Measurements from ENCODE around the gene EIF2S1. TPM values are rescaled to one million over a fixed set of nuclear protein-coding genes. Genes with fewer than 3 reads are reported as not detected.
"Not testable (repeated sequence)": the region's sequence is repeated elsewhere in the genome, so short reads cannot be mapped to it uniquely, and the experiment has no call there.

The EIF2S1 gene
- total RNA-seq, 1 experiment from 2014 or later = 192 TPM

DNA sequence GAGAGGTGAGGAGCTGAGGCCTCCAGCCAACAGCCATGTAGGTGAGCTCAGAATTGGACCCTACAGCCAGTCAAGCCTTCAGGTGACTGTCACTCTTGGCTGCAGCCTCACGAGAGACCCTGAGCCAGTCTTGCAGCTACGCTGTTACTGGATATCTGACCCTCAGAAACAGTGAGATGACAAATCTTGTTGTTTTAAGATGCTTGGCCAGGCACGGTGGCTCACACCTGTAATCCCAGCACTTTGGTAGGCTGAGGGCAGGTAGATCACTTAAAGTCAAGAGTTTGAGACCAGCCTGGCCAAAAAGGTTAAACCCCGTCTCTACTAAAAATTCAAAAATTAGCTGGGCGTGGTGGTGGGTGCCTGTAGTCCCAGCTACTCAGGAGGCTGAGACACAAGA lies 45.6 kb downstream of the EIF2S1 start:
- no peak overlapping the region for H3K9ac ChIP-seq (ENCODE audit: low read length)
- H3K79me2 ChIP-seq (ENCODE audit: insufficient read depth, low read length) = peaks cover 87% of the 10 kb centered on the region
- BruUV-seq (replicated peaks) = no TSS peak
- intact Hi-C loops (cut with micrococcal nuclease) = no loop called here
- no peaks in the 10 kb centered on the region; a peak in 1 of 4 replicates for H3K36me3 ChIP-seq (ENCODE audit: control insufficient read depth in 1 of 2, insufficient read depth in 2 of 2, low read length in 2 of 2)
- H3K4me1 ChIP-seq (ENCODE audit: control insufficient read depth in 1 of 2, insufficient read depth in 2 of 2, low read length in 2 of 2) = peaks cover 5 to 9% of the 10 kb centered on the region in 2 experiments; a peak in 3 of 4 replicates
- H3K27ac ChIP-seq (ENCODE audit: low read depth, low read length) = no peak overlapping the region
- DNase-seq (ENCODE audit: low read depth, low spot score) (no peak), ATAC-seq (no peak)
- H3K4me3 ChIP-seq (replicated peaks in 1 of 2; ENCODE audit: low read depth in 1 of 2, low read length in 2 of 2) = no peak overlapping the region
- H3K27me3 ChIP-seq (ENCODE audit: insufficient read depth, low read length) = no peaks in the 10 kb centered on the region
- no peak overlapping the region for H3K4me2 ChIP-seq (ENCODE audit: low read length)
- H3K9me2 ChIP-seq (ENCODE audit: insufficient read depth) = no peaks in the 10 kb centered on the region
- H3K9me3 ChIP-seq (ENCODE audit: control insufficient read depth in 1 of 2, insufficient read depth in 1 of 2, low read depth in 1 of 2, low read length in 2 of 2) = no peaks in the 10 kb centered on the region
- no peaks in the 10 kb centered on the region for H4K20me1 ChIP-seq (ENCODE audit: insufficient read depth)
- ChIA-PET POLR2A (no interaction called here), CTCF (no interaction called here), RAD21 (ENCODE audit: low non-redundant PET in 1 of 2, low total read pairs in 2 of 2, uncharacterized antibody in 2 of 2, unreplicated experiment in 2 of 2) (no interaction called here)
- H2AFZ ChIP-seq (ENCODE audit: low read depth, low read length, poor library complexity, severe bottlenecking) = no peak overlapping the region
- TF ChIP-seq, protein P1, sequence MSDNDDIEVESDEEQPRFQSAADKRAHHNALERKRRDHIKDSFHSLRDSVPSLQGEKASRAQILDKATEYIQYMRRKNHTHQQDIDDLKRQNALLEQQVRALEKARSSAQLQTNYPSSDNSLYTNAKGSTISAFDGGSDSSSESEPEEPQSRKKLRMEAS (IDR thresholded peaks at IDR 0.05) = no peak
- no peak for TF ChIP-seq CEBPB (IDR thresholded peaks at IDR 0.05; ENCODE audit: low read depth)
- no peak for TF ChIP-seq ELF1 (IDR thresholded peaks at IDR 0.05; ENCODE audit: borderline replicate concordance, low read depth)
- TF ChIP-seq, protein P2, sequence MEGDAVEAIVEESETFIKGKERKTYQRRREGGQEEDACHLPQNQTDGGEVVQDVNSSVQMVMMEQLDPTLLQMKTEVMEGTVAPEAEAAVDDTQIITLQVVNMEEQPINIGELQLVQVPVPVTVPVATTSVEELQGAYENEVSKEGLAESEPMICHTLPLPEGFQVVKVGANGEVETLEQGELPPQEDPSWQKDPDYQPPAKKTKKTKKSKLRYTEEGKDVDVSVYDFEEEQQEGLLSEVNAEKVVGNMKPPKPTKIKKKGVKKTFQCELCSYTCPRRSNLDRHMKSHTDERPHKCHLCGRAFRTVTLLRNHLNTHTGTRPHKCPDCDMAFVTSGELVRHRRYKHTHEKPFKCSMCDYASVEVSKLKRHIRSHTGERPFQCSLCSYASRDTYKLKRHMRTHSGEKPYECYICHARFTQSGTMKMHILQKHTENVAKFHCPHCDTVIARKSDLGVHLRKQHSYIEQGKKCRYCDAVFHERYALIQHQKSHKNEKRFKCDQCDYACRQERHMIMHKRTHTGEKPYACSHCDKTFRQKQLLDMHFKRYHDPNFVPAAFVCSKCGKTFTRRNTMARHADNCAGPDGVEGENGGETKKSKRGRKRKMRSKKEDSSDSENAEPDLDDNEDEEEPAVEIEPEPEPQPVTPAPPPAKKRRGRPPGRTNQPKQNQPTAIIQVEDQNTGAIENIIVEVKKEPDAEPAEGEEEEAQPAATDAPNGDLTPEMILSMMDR (IDR thresholded peaks at IDR 0.05 in 2 of 3, conservative IDR thresholded peaks at IDR 0.05 in 1 of 3; ENCODE audit: borderline replicate concordance in 1 of 3, insufficient read depth in 1 of 3, low read depth in 2 of 3, low read length in 2 of 3) = no peak
- no peak for TF ChIP-seq POLR2AphosphoS5 (IDR thresholded peaks at IDR 0.05; ENCODE audit: low read depth, low read length)
- no peak for TF ChIP-seq FOSL1 (IDR thresholded peaks at IDR 0.05; ENCODE audit: low read depth)
- no peak for TF ChIP-seq EZH2phosphoT487 (IDR thresholded peaks at IDR 0.05; ENCODE audit: borderline replicate concordance)
- TF ChIP-seq TCF7L2 (IDR thresholded peaks at IDR 0.05; ENCODE audit: borderline replicate concordance, extremely low read depth, insufficient read depth, insufficient read length) = no peak
- no peak for TF ChIP-seq EZH2 (IDR thresholded peaks at IDR 0.05)
- no peak for TF ChIP-seq SIN3A (IDR thresholded peaks at IDR 0.05; ENCODE audit: low read depth)
- TF ChIP-seq RAD21 (IDR thresholded peaks at IDR 0.05; ENCODE audit: low read depth) = no peak
- TF ChIP-seq, protein P3, sequence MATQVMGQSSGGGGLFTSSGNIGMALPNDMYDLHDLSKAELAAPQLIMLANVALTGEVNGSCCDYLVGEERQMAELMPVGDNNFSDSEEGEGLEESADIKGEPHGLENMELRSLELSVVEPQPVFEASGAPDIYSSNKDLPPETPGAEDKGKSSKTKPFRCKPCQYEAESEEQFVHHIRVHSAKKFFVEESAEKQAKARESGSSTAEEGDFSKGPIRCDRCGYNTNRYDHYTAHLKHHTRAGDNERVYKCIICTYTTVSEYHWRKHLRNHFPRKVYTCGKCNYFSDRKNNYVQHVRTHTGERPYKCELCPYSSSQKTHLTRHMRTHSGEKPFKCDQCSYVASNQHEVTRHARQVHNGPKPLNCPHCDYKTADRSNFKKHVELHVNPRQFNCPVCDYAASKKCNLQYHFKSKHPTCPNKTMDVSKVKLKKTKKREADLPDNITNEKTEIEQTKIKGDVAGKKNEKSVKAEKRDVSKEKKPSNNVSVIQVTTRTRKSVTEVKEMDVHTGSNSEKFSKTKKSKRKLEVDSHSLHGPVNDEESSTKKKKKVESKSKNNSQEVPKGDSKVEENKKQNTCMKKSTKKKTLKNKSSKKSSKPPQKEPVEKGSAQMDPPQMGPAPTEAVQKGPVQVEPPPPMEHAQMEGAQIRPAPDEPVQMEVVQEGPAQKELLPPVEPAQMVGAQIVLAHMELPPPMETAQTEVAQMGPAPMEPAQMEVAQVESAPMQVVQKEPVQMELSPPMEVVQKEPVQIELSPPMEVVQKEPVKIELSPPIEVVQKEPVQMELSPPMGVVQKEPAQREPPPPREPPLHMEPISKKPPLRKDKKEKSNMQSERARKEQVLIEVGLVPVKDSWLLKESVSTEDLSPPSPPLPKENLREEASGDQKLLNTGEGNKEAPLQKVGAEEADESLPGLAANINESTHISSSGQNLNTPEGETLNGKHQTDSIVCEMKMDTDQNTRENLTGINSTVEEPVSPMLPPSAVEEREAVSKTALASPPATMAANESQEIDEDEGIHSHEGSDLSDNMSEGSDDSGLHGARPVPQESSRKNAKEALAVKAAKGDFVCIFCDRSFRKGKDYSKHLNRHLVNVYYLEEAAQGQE (IDR thresholded peaks at IDR 0.05; ENCODE audit: low read depth) = no peak
- no peak for TF ChIP-seq JUND (IDR thresholded peaks at IDR 0.05)
- no peak for TF ChIP-seq SRF (IDR thresholded peaks at IDR 0.05; ENCODE audit: low read depth)
- TF ChIP-seq EGR1 (IDR thresholded peaks at IDR 0.05; ENCODE audit: low read depth) = no peak
- TF ChIP-seq, protein P4, sequence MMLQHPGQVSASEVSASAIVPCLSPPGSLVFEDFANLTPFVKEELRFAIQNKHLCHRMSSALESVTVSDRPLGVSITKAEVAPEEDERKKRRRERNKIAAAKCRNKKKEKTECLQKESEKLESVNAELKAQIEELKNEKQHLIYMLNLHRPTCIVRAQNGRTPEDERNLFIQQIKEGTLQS (IDR thresholded peaks at IDR 0.05) = no peak

DNA sequence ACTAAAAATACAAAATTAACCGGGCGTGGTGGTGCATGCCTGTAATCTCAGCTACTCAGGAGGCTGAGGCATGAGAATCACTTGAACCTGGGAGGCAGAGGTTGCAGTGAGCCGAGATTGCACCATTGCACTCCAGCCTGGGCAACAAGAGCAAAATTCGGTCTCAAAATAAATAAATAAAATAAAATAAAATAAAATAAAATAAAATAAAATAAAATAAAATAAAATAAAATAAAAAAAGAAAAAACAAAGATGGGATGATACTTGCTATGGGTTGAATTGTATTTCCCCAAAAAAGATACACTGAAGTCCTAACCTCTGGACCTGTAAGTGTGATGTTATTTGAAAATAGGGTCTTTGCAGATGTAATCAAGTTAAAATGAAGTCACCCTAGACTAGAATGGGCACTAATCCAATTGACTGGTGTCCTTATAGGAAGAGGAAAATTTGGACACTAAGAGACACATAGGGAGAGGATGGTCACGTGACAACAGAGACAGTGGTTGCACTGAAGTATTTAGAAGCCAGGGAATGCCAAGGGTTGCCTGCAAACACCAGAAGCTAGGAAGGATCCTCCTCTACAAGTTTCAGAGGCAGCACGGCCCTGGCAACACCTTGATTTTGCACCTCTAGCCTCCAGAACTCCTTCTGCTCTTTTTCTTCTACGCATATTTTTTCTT lies 48.1 kb downstream of the EIF2S1 start:
- intact Hi-C loops (cut with micrococcal nuclease) = not testable (repeated sequence)

More for the DNA sequence above, 48.1 kb downstream of the EIF2S1 start:
- DNase-seq (ENCODE audit: low read depth, low spot score); H3K4me3 ChIP-seq (replicated peaks in 1 of 2; ENCODE audit: low read depth in 1 of 2, low read length in 2 of 2); POLR2A ChIA-PET; ATAC-seq; CTCF ChIA-PET; H3K9me2 ChIP-seq (ENCODE audit: insufficient read depth); H3K27ac ChIP-seq (ENCODE audit: low read depth, low read length); RAD21 ChIA-PET (ENCODE audit: low non-redundant PET in 1 of 2, low total read pairs in 2 of 2, uncharacterized antibody in 2 of 2, unreplicated experiment in 2 of 2); H2AFZ ChIP-seq (ENCODE audit: low read depth, low read length, poor library complexity, severe bottlenecking); H3K36me3 ChIP-seq (ENCODE audit: control insufficient read depth in 1 of 2, insufficient read depth in 2 of 2, low read length in 2 of 2); H3K9ac ChIP-seq (ENCODE audit: low read length); H3K27me3 ChIP-seq (ENCODE audit: insufficient read depth, low read length); H3K9me3 ChIP-seq (ENCODE audit: control insufficient read depth in 1 of 2, insufficient read depth in 1 of 2, low read depth in 1 of 2, low read length in 2 of 2); H3K4me2 ChIP-seq (ENCODE audit: low read length); BruUV-seq (replicated peaks); H4K20me1 ChIP-seq (ENCODE audit: insufficient read depth): not testable (repeated sequence)
- Histone ChIP-seq H3K4me1 (ENCODE audit: control insufficient read depth in 1 of 2, insufficient read depth in 2 of 2, low read length in 2 of 2) (peaks cover 18 to 27% of the 10 kb centered on the region in 2 experiments), H3K79me2 (ENCODE audit: insufficient read depth, low read length) (peaks cover 70% of the 10 kb centered on the region)

Data from HCT116 (cell line).